ENCODE measurements around the gene TPO. TPM values are rescaled to one million over a fixed set of nuclear protein-coding genes. Genes with fewer than 3 reads are reported as not detected.

The TPO gene
- total RNA-seq, 1 donor from 2014 or later: not detected

DNA sequence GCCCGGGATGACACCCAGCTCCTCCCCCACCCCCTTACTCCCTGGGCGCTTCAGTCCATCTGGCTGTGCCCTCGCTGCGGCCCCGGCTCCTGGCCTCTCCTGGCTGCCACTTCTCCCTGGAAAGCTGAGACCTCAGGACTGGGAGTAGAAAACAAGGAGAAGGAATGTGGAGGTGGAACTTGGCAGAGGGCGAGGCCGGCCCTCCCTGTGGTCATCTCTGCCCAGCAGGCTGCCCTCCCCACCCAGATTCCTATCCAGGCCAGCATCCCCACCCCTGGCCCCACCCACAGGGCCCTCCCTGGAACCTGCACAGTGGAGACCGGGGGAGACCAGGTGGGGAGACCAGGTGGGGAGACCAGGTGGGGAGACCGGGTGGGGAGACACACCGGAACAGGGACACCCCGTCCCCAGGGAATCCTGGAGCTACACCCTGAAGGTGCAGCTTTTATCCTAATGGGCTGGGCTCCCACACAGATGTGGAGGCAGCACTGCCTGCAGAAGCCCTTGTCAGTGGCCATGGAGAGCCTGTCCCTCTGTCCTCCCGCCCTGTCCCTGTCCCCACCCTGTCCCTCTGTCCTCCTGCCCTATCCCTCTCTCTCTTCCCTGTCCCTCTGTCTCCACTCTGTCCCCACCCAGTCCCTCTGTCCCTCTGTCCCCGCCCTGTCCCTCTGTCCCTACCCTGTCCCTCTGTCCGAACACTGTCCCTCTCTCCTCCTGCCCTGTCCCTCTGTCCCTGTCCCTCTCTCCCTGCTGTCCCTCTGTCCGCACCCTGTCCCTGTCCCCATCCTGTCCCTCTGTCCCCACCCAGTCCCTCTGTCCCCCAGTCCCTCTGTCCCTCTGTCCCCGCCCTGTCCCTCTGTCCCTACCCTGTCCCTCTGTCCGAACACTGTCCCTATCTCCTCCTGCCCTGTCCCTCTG lies 173.9 kb downstream of the TPO start:
- no peak for DNase-seq

DNA sequence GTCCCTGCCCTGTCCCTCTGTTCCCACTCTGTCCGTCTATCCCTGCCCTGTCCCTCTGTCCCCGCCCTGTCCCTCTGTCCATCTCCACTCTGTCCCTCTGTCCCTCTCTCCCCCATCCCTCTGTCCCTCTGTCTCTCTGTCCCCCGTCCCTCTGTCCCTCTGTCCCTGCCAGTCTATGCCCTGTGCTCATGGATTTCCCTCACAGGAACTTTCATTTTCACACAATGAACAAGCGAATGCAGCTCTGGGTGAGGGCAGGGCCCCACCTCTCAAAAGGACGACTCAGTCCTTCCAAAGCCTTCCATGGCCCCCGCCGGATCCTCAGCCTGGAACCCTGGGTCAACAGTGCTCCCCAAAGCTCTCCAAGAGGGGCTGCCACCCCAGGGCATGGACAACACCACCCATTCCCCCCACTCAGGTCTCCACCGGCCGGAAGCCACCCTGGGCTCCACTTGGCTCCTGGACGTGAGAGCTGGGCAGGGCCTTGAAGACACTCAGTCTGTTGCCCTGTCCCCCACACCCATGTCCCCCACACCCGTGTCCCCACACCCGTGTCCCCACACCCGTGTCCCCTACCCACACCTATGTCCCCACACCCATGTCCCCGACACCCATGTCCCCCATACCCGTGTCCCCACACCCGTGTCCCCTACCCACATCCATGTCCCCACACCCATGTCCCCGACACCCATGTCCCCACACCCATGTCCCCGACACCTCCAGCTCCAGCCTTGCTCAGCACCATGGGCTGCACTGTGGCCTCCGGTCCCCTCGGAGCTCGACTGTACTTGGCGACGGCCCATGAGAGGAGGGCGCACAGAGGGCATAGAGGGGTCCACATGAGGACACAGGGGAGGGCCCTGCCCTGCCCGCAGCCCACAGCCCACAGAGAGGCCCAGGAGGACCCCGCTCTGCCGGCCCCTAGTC lies 175.1 kb downstream of the TPO start:
- DNase-seq: no peak

DNA sequence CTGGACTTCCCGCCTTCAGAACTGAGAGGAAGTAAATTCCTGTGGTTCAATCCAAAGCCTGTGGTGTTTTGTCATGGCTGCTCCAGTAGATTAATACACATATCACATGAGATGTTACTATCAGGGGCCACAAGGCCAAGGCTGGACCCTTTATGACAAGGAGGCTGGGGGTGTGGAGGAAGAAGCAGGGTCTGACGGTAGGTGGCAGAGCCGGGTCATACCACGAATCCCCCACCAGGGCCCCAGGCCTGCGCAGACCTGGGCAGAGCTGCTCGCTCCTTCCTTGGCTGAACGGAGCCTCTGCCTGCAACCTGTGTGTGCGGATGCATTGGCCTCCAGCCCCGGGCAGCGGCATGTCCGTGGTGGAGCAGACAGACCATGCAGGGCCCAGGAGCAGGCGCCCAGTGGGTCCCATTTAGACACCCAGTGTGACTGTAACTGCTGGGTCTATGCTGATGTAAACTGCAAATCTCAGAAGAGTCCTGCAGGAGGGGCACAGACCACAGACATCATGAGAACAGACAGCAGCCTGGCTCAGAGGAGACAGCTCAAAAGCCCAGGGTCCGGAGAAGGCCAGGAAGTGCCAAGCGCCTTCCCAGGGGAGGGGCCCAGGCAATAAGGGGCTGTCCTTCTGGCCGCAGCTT lies 175.8 kb downstream of the TPO start:
- DNase-seq: peak; percentile 33

DNA sequence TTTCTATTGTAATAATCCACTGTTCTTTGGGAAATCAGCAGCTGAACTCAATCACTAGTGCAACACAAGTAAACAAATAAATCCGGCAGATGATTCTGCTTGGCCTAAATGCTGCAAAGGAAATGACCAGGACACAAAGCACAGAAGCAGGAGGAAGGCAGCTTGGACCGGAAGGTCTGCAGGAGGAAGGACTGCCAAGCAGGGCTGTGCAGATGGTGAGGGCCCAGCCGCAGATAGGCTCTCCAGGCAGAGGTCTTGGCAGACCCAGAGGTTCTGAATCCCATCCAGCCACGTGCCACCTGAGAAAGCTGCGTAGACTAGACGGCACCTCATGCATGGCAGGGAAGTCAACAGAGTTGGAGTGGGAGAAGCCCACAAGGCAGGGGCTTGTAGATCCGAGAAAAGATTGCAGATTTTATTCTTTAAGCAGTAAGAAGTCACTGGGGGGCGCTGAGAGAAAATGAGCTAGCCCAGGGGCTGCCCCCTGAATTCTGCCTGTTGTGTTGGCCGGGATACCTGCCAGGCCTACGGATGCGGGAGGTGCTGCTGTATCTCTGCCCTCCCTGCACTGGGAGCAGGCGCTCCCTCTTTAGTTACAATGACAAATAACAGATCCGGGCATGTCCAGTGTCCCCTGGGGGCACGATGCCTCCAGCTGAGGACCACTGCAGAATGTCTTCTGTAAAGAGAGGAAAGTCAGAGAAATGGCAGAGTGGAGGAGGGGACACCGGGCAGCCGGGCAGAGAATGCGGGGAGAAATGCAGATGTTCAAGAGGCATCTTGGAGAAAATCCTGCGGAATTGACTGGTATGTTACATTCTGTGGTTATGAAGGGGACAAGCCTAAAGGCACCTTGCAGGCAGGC lies 177.6 kb downstream of the TPO start:
- peak; percentile 95 for DNase-seq

DNA sequence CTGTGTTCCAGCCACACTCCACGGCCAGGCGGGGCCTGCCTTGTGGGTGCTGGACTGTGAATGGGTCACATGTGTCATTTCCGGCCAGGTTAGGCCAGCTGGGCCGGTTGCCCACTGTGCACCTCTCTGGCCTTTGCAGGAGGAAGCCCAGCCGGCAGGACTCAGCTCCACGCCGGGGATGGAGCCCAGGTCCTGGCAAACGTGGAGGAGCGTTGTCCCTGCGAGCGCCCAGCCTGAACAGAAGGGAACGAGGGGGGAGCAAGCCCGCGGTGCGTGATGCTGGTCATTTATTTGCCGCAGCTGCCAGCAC lies 178.2 kb downstream of the TPO start:
- peak; percentile 64 for DNase-seq

Data from dermis blood vessel endothelial cell (primary cell).